HG03432 (cell line): Measurements from ENCODE around the gene LGALS8.

Experiments used
- ATAC-seq: cut with Tn5 transposase; IDR thresholded peaks from one replicate; pipeline ENCODE4 v1.9.1; 2021; ENCODE audit warnings: mild to moderate bottlenecking, moderate library complexity; ENCODE audit not compliant: unreplicated experiment

Gene LGALS8

GRCh38 chr1:236508593-236509027 is 15.2 kb upstream of the LGALS8 start:
- ATAC-seq = peak; percentile 74

GRCh38 chr1:236509203-236509602 is 14.6 kb upstream of the LGALS8 start:
- no peak for ATAC-seq

GRCh38 chr1:236509647-236510401 is 14.0 kb upstream of the LGALS8 start:
- no peak for ATAC-seq

- no peak for ATAC-seq
Measured at GRCh38 chr1:236511735-236512418, 11.9 kb upstream of the LGALS8 start.

GRCh38 chr1:236514703-236515442 is 8.9 kb upstream of the LGALS8 start:
- no peak for ATAC-seq

- no peak for ATAC-seq
Measured at GRCh38 chr1:236515443-236515958, 8.3 kb upstream of the LGALS8 start.

GRCh38 chr1:236516929-236517704 is 6.7 kb upstream of the LGALS8 start:
- no peak for ATAC-seq

- ATAC-seq = no peak
Measured at GRCh38 chr1:236518322-236518721, 5.5 kb upstream of the LGALS8 start.

- no peak for ATAC-seq
Measured at GRCh38 chr1:236520445-236521005, 3.3 kb upstream of the LGALS8 start.

GRCh38 chr1:236522937-236523703 is 662 bp upstream of the LGALS8 start:
- peak; percentile 2 for ATAC-seq

GRCh38 chr1:236524142-236524894 is 536 bp downstream of the LGALS8 start:
- peak; percentile 91 for ATAC-seq

- ATAC-seq = no peak
Measured at GRCh38 chr1:236524895-236525184, 1.1 kb downstream of the LGALS8 start.

- ATAC-seq = no peak
Measured at GRCh38 chr1:236526079-236526478, 2.3 kb downstream of the LGALS8 start.

- no peak for ATAC-seq
Measured at GRCh38 chr1:236530286-236530685, 6.5 kb downstream of the LGALS8 start.

GRCh38 chr1:236530959-236531358 is 7.2 kb downstream of the LGALS8 start:
- ATAC-seq = no peak

- ATAC-seq = no peak
Measured at GRCh38 chr1:236532850-236533249, 9.1 kb downstream of the LGALS8 start.

GRCh38 chr1:236534151-236534651 is 10.4 kb downstream of the LGALS8 start:
- ATAC-seq = no peak

GRCh38 chr1:236535190-236535589 is 11.4 kb downstream of the LGALS8 start:
- ATAC-seq = no peak

GRCh38 chr1:236535662-236536161 is 11.9 kb downstream of the LGALS8 start:
- no peak for ATAC-seq
